Common myeloid progenitor, CD34-positive (primary cell): ENCODE data around the gene PLXNA4.

Experiments
- CTCF ChIA-PET: fragments of 350-600 bp; sonication (Branson Sonifier 250); formaldehyde crosslinking; loops from one replicate; lab custom pipeline; 2021; ENCODE audit warnings: antibody characterized with exemption; lab: Charles Lee
- POLR2A ChIA-PET: fragments of 350-600 bp; sonication (Branson Sonifier 250); formaldehyde crosslinking; loops from one replicate; lab custom pipeline; 2021; ENCODE audit warnings: antibody characterized with exemption; lab: Charles Lee
- DNase-seq, 3 donors: peaks; one replicate each; pipeline versions ENCODE4 v3.0.0 to v3.0.0-alpha.2; 2013
- H3K27ac ChIP-seq, 2 experiments: 1 replicate in 1 of 2; 2 replicates in 1 of 2; pipeline ENCODE4 v1.7.0; 2013; ENCODE audit warnings: inconsistent platforms in 2 of 2, low read length in 2 of 2, mild to moderate bottlenecking in 2 of 2, low read depth in 1 of 2, moderate library complexity in 1 of 2; ENCODE audit not compliant: severe bottlenecking in 2 of 2, insufficient read depth in 1 of 2, poor library complexity in 1 of 2
- H3K27me3 ChIP-seq, 5 experiments: replicated peaks in 2 of 5; 1 replicate in 3 of 5; 2 replicates in 2 of 5; pipeline versions ENCODE4 v1.6.1 to v1.7.0; 2013; ENCODE audit warnings: low read length in 4 of 5, mild to moderate bottlenecking in 2 of 5, moderate library complexity in 2 of 5, inconsistent platforms in 1 of 5; ENCODE audit not compliant: insufficient read depth in 5 of 5, control insufficient read depth in 4 of 5
- H3K36me3 ChIP-seq, 4 experiments: 1 replicate in 2 of 4; 2 replicates in 2 of 4; pipeline versions ENCODE4 v1.6.1 to v1.7.0; 2013; ENCODE audit warnings: low read length in 3 of 4, control low read depth in 1 of 4, mild to moderate bottlenecking in 1 of 4; ENCODE audit not compliant: control insufficient read depth in 4 of 4, insufficient read depth in 4 of 4
- H3K4me1 ChIP-seq, 4 experiments: 1 replicate in 3 of 4; 2 replicates in 1 of 4; pipeline versions ENCODE4 v1.6.1 to v1.7.1; 2013; ENCODE audit warnings: low read length in 3 of 4, mild to moderate bottlenecking in 3 of 4, control low read depth in 1 of 4, inconsistent platforms in 1 of 4, moderate library complexity in 1 of 4; ENCODE audit not compliant: control insufficient read depth in 4 of 4, insufficient read depth in 4 of 4; ENCODE audit errors: control extremely low read depth in 1 of 4
- H3K4me3 ChIP-seq, 7 experiments: 1 replicate in 4 of 7; 2 replicates in 3 of 7; pipeline versions ENCODE4 v1.5.1 to v1.7.0; 2013; ENCODE audit warnings: mild to moderate bottlenecking in 7 of 7, low read length in 6 of 7, moderate library complexity in 6 of 7, inconsistent platforms in 2 of 7, low read depth in 2 of 7, control low read depth in 1 of 7; ENCODE audit not compliant: insufficient read depth in 4 of 7, control insufficient read depth in 1 of 7; ENCODE audit errors: extremely low read depth in 1 of 7
- H3K9me3 ChIP-seq, 5 experiments: 1 replicate in 4 of 5; 2 replicates in 1 of 5; pipeline versions ENCODE4 v1.6.1 to v1.7.1; 2013; ENCODE audit warnings: low read length in 4 of 5, mild to moderate bottlenecking in 2 of 5, inconsistent platforms in 1 of 5, low read depth in 1 of 5, moderate library complexity in 1 of 5; ENCODE audit not compliant: control insufficient read depth in 4 of 5, insufficient read depth in 2 of 5; ENCODE audit errors: control extremely low read depth in 1 of 5
- WGBS: methylation state at CpG from one replicate; pipeline ENCODE4 v1.1.5; 2013; ENCODE audit not compliant: insufficient coverage; 5-methylcytosine and 5-hydroxymethylcytosine counted together

Gene PLXNA4

GRCh38 chr7:132500727-132501440 is 75.4 kb downstream of the PLXNA4 start:
- H3K9me3 ChIP-seq, result no peaks in the 10 kb centered on the region
- 88% methylated on average over 8 of the region's 10 CpGs for WGBS
- ChIA-PET CTCF (no interaction called here), POLR2A (no interaction called here)
- no peak for DNase-seq
- peaks cover 0 to 3% (median 0%) of the 10 kb centered on the region in 4 experiments for H3K4me1 ChIP-seq
- H3K27ac ChIP-seq, result no peak overlapping the region
- no peaks in the 10 kb centered on the region for H3K36me3 ChIP-seq
- no peaks in the 10 kb centered on the region for H3K27me3 ChIP-seq
- no peak overlapping the region for H3K4me3 ChIP-seq

DNA sequence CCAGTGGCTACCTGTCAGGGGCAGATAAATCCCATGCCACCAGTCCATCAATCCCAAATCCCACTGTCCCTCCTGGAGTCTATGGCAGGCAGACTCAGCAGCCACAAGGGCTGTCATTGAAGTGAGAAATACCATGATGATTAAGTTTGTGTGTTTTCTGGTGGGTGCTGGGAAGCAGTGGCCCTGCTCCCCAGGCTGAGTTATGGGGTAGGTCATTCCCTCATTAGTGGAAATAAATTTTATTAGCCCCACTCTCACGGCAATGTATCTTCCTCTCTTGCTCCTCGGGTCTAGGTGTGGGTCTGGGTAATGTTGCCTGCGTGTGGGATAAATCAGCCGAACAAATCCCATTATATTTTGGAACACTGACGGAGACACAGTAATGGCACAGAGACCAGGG is 76.8 kb downstream of the PLXNA4 start:
- Histone ChIP-seq H3K27me3 (no peaks in the 10 kb centered on the region), H3K36me3 (no peaks in the 10 kb centered on the region), H3K4me1 (peaks cover 0 to 12% (median 0%) of the 10 kb centered on the region in 4 experiments), H3K27ac (no peak overlapping the region), H3K9me3 (no peaks in the 10 kb centered on the region), H3K4me3 (no peak overlapping the region)
- POLR2A ChIA-PET, result no interaction called here
- no peak for DNase-seq
- 100% methylated on average over 2 of the region's 5 CpGs for WGBS
- CTCF ChIA-PET, result no interaction called here

DNA sequence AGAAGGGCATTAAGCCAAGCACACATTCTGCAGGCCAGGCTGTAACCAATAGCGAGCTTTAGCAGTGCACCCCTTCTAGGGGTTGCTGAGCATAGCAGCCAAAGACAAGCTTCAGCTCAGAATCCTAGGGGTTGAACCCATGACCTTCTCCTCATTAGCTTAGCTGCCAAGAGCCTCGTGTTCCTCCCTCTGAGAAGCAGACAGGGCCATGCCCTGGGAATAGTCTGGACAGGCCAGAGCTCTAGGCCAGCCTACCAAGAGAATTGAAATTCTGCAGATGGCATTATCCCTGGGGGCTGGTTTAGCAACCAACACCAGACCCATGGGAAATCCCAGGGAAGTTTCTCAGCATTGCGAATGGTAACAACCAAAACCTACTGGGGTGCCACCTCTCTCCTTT is 77.2 kb downstream of the PLXNA4 start:
- ChIA-PET CTCF (interaction anchor here (0.5 kb wide), 1 partner anchor 1087 kb away, joined by 3 read pairs; no protein-coding TSS in a partner anchor), POLR2A (no interaction called here)
- 100% methylated on average over 3 of the region's 3 CpGs for WGBS
- no peaks in the 10 kb centered on the region for H3K27me3 ChIP-seq
- H3K27ac ChIP-seq, result no peak overlapping the region
- no peaks in the 10 kb centered on the region for H3K9me3 ChIP-seq
- H3K4me1 ChIP-seq, result peaks cover 0 to 12% (median 0%) of the 10 kb centered on the region in 4 experiments
- no peak for DNase-seq
- H3K36me3 ChIP-seq, result no peaks in the 10 kb centered on the region
- no peak overlapping the region for H3K4me3 ChIP-seq

DNA sequence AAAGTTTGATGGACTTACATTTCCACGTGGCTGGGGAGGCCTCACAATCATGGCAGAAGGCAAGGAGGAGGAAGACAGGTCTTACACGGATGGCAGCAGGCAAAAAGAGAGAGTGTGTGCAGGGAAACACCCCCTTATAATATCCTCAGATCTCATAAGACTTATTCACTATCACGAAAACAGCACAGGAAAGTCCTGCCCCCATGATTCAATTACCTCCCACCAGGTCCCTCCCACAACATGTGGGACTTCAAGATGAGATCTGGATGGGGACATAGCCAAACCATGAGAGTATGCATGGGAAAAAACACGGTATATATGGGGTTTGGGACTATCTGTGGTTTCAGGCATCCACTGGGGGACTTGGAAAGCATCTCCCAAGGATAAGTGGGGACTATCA is 78.0 kb downstream of the PLXNA4 start:
- no peak for DNase-seq
- no peaks in the 10 kb centered on the region for H3K36me3 ChIP-seq
- 80% methylated on average over 1 of the region's 4 CpGs for WGBS

DNA sequence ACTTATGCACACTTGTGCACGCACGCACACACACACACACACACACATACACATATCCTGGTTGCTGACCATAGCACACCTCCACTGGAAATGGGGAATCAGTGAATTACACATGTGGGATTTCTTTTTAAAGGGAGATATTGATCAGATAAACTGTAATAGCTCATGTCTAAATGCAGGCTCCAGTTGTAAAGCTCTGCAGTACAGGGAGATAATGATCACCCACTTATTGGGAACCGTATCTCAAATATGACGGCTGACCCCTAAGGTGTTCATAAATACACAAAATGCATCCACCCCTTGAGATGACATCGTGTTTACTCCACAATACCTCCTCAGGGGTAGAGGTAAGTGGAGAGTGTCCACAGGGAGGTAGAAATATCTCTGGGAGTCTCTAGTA is 79.2 kb downstream of the PLXNA4 start:
- no peak for DNase-seq
- Histone ChIP-seq H3K27me3 (no peaks in the 10 kb centered on the region), H3K4me3 (no peak overlapping the region), H3K9me3 (no peaks in the 10 kb centered on the region), H3K4me1 (peaks cover 0 to 19% (median 0%) of the 10 kb centered on the region in 4 experiments), H3K36me3 (no peaks in the 10 kb centered on the region), H3K27ac (no peak overlapping the region)
- ChIA-PET POLR2A (no interaction called here), CTCF (interaction anchor here (0.8 to 1.1 kb wide), 3 partner anchors 18 to 103 kb away, joined by 3 read pairs; no protein-coding TSS in a partner anchor)
- no CpG with 5 or more reads among the region's 5 CpGs for WGBS

More for the DNA sequence above, 78.0 kb downstream of the PLXNA4 start:
- peaks cover 0 to 12% (median 0%) of the 10 kb centered on the region in 4 experiments for H3K4me1 ChIP-seq
- ChIA-PET POLR2A (no interaction called here), CTCF (interaction anchor here (0.5 to 0.6 kb wide), 2 partner anchors 24 to 1087 kb away, joined by 3 read pairs; no protein-coding TSS in a partner anchor)
- no peaks in the 10 kb centered on the region for H3K9me3 ChIP-seq
- H3K27me3 ChIP-seq, result no peaks in the 10 kb centered on the region
- no peak overlapping the region for H3K4me3 ChIP-seq
- no peak overlapping the region for H3K27ac ChIP-seq

DNA sequence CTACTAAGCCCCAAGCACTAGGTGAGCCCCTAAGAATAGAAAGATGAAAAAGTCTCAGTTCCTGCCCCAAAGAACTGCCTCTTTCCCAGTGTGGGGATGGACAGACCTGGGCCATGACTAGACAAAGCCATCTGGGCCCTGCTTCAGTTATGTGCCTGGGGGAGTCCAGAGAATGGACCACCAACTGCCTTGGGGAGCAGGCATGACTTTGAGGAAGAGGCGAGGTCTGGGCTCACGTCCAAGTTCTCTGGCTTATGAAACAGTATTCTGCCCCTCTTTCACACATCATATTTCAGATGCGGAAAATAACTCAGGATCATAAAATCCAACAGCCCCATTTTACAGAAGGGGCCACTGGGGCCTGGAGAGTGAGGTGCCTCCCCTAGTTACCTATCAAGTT is 80.3 kb downstream of the PLXNA4 start:
- no peak overlapping the region for H3K27ac ChIP-seq
- no peaks in the 10 kb centered on the region for H3K27me3 ChIP-seq
- peaks cover 0 to 23% (median 0%) of the 10 kb centered on the region in 4 experiments for H3K4me1 ChIP-seq
- no peak overlapping the region for H3K4me3 ChIP-seq
- POLR2A ChIA-PET, result no interaction called here
- DNase-seq, result peak in 2 of 3 donors; percentile 62 to 65
- CTCF ChIA-PET, result interaction anchor here (1.1 kb wide), 1 partner anchor 102 kb away, joined by 3 read pairs; no protein-coding TSS in a partner anchor
- H3K9me3 ChIP-seq, result no peaks in the 10 kb centered on the region
- 30% methylated on average over 3 of the region's 3 CpGs for WGBS
- no peaks in the 10 kb centered on the region for H3K36me3 ChIP-seq

GRCh38 chr7:132494474-132494873 is 81.8 kb downstream of the PLXNA4 start:
- Histone ChIP-seq H3K27ac (no peak overlapping the region), H3K9me3 (no peaks in the 10 kb centered on the region), H3K4me1 (peaks cover 0 to 23% (median 0%) of the 10 kb centered on the region in 4 experiments), H3K36me3 (no peaks in the 10 kb centered on the region), H3K27me3 (no peaks in the 10 kb centered on the region), H3K4me3 (no peak overlapping the region)
- ChIA-PET POLR2A (no interaction called here), CTCF (no interaction called here)
- DNase-seq, result no peak
- WGBS, result 98% methylated on average over 9 of the region's 12 CpGs
